ENCODE data around the gene PPP2R2D. TPM values are rescaled to one million over a fixed set of nuclear protein-coding genes. Genes with fewer than 3 reads are reported as not detected.
A peak's percentile ranks its signal among the peaks of the same experiment; 100 is the strongest.

PPP2R2D gene
- total RNA-seq, 1 donor from 2014 or later: 32.7 TPM

- Mint-ChIP-seq H3K9me3 (no peaks in the 10 kb centered on the region), H3K36me3 (ENCODE audit: low read depth) (peaks cover 37% of the 10 kb centered on the region), H3K4me3 (no peak overlapping the region), H3K4me1 (peaks cover 50% of the 10 kb centered on the region), H3K27me3 (no peaks in the 10 kb centered on the region), H3K27ac (no peak overlapping the region)
- ChIA-PET POLR2A (no interaction called here), CTCF (no interaction called here)
- intact Hi-C loops (cut with micrococcal nuclease): no loop called here
- no peak for DNase-seq
- no peak for ATAC-seq (ENCODE audit: low read depth)
- TF ChIP-seq, protein P1, sequence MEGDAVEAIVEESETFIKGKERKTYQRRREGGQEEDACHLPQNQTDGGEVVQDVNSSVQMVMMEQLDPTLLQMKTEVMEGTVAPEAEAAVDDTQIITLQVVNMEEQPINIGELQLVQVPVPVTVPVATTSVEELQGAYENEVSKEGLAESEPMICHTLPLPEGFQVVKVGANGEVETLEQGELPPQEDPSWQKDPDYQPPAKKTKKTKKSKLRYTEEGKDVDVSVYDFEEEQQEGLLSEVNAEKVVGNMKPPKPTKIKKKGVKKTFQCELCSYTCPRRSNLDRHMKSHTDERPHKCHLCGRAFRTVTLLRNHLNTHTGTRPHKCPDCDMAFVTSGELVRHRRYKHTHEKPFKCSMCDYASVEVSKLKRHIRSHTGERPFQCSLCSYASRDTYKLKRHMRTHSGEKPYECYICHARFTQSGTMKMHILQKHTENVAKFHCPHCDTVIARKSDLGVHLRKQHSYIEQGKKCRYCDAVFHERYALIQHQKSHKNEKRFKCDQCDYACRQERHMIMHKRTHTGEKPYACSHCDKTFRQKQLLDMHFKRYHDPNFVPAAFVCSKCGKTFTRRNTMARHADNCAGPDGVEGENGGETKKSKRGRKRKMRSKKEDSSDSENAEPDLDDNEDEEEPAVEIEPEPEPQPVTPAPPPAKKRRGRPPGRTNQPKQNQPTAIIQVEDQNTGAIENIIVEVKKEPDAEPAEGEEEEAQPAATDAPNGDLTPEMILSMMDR (IDR thresholded peaks at IDR 0.05): no peak
These were observed 4.9 kb downstream of the PPP2R2D start for GRCh38 chr10:131905603-131906268.

GRCh38 chr10:131906269-131906639 is 5.4 kb downstream of the PPP2R2D start:
- POLR2A ChIA-PET: no interaction called here
- TF ChIP-seq, protein P1 (IDR thresholded peaks at IDR 0.05): no peak
- DNase-seq: no peak

DNA sequence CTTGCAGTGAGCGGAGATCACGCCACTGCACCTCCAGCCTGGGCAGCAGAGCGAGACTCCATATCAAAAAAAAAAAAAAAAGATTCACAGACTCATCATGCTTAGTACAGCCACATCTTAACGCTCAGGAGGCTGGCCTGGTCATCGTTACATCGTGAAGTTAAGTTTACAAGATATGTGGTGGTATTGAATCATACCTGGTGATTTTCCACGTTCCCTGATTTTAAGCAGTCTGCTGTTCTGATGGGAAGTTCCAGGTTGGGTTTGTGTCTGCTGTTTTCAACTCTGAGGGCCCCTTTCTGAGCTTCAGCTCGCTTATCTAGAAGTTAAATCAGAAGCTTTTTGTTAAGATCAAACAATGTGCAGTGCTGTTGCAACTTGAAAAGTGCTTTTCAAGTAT is 6.9 kb downstream of the PPP2R2D start:
- no peaks in the 10 kb centered on the region for H3K9me3 Mint-ChIP-seq
- no peak overlapping the region for H3K4me3 Mint-ChIP-seq
- TF ChIP-seq, protein P1 (IDR thresholded peaks at IDR 0.05): no peak
- intact Hi-C loops (cut with micrococcal nuclease): no loop called here
- H3K36me3 Mint-ChIP-seq (ENCODE audit: low read depth): peaks cover 50% of the 10 kb centered on the region
- H3K27ac Mint-ChIP-seq: no peak overlapping the region
- H3K4me1 Mint-ChIP-seq: peaks cover 40% of the 10 kb centered on the region
- ATAC-seq (ENCODE audit: low read depth) (no peak), DNase-seq (no peak)
- POLR2A ChIA-PET: no interaction called here
- CTCF ChIA-PET: no interaction called here
- H3K27me3 Mint-ChIP-seq: no peaks in the 10 kb centered on the region

More at GRCh38 chr10:131906269-131906639, 5.4 kb downstream of the PPP2R2D start:
- ATAC-seq (ENCODE audit: low read depth): no peak
- intact Hi-C loops (cut with micrococcal nuclease): no loop called here
- H3K4me3 Mint-ChIP-seq: no peak overlapping the region
- no peaks in the 10 kb centered on the region for H3K27me3 Mint-ChIP-seq
- H3K36me3 Mint-ChIP-seq (ENCODE audit: low read depth): peaks cover 38% of the 10 kb centered on the region
- CTCF ChIA-PET: no interaction called here
- no peak overlapping the region for H3K27ac Mint-ChIP-seq
- H3K9me3 Mint-ChIP-seq: no peaks in the 10 kb centered on the region
- H3K4me1 Mint-ChIP-seq: peaks cover 50% of the 10 kb centered on the region

GRCh38 chr10:131908151-131908550 is 7.3 kb downstream of the PPP2R2D start:
- Mint-ChIP-seq H3K27me3 (no peaks in the 10 kb centered on the region), H3K9me3 (no peaks in the 10 kb centered on the region), H3K36me3 (ENCODE audit: low read depth) (peaks cover 53% of the 10 kb centered on the region), H3K4me3 (no peak overlapping the region), H3K4me1 (peaks cover 37% of the 10 kb centered on the region), H3K27ac (no peak overlapping the region)
- DNase-seq (no peak), ATAC-seq (ENCODE audit: low read depth) (no peak)
- TF ChIP-seq, protein P1 (IDR thresholded peaks at IDR 0.05): no peak
- POLR2A ChIA-PET: no interaction called here
- intact Hi-C loops (cut with micrococcal nuclease): no loop called here
- CTCF ChIA-PET: no interaction called here

GRCh38 chr10:131909014-131909808 is 8.4 kb downstream of the PPP2R2D start:
- POLR2A ChIA-PET: no interaction called here
- Mint-ChIP-seq H3K27ac (peak overlapping the region; percentile 2), H3K27me3 (no peaks in the 10 kb centered on the region), H3K36me3 (ENCODE audit: low read depth) (peaks cover 58% of the 10 kb centered on the region), H3K4me3 (no peak overlapping the region), H3K4me1 (peaks cover 40% of the 10 kb centered on the region), H3K9me3 (no peaks in the 10 kb centered on the region)
- intact Hi-C loops (cut with micrococcal nuclease): no loop called here
- DNase-seq (no peak), ATAC-seq (ENCODE audit: low read depth) (no peak)
- CTCF ChIA-PET: interaction anchor here (1.0 kb wide), 1 partner anchor 14 kb away, joined by 3 read pairs; no protein-coding TSS in a partner anchor
- TF ChIP-seq, protein P1 (IDR thresholded peaks at IDR 0.05): no peak

Measured in activated B cell treated with CpG ODN at 0.5 μM for 24 hours (primary cell).